Endothelial cell (in vitro differentiated cells): ENCODE data around the gene RIC8A. TPM values are rescaled to one million over a fixed set of nuclear protein-coding genes. Genes with fewer than 3 reads are reported as not detected.
"Not testable (repeated sequence)": the region's sequence is repeated elsewhere in the genome, so short reads cannot be mapped to it uniquely, and the experiment has no call there.

Experiments used
- DNase-seq: peaks from one replicate; pipeline ENCODE4 v3.0.0; 2021; ENCODE audit warnings: low spot score
- H3K27ac Mint-ChIP-seq: one replicate; pipeline ENCODE4 v1.8.0; 2021; ENCODE audit warnings: mixed read lengths, inconsistent platforms; ENCODE audit not compliant: unreplicated experiment
- H3K27me3 Mint-ChIP-seq: one replicate; pipeline ENCODE4 v1.8.0; 2021; ENCODE audit warnings: mild to moderate bottlenecking, moderate library complexity, mixed read lengths, inconsistent platforms; ENCODE audit not compliant: unreplicated experiment
- H3K36me3 Mint-ChIP-seq: one replicate; pipeline ENCODE4 v1.8.0; 2021; ENCODE audit warnings: mild to moderate bottlenecking, low read depth, mixed read lengths, inconsistent platforms; ENCODE audit not compliant: unreplicated experiment
- H3K4me1 Mint-ChIP-seq: one replicate; pipeline ENCODE4 v1.8.0; 2021; ENCODE audit warnings: mild to moderate bottlenecking, mixed read lengths, inconsistent platforms; ENCODE audit not compliant: unreplicated experiment
- H3K4me3 Mint-ChIP-seq: one replicate; pipeline ENCODE4 v1.8.0; 2021; ENCODE audit warnings: mild to moderate bottlenecking, mixed read lengths, inconsistent platforms; ENCODE audit not compliant: unreplicated experiment
- H3K9me3 Mint-ChIP-seq: one replicate; pipeline ENCODE4 v1.8.0; 2021; ENCODE audit warnings: mixed read lengths, inconsistent platforms; ENCODE audit not compliant: unreplicated experiment
- CTCF ChIP-seq: fragments of 200-600 bp; sonication (generic); IDR thresholded peaks from one replicate; pipeline ENCODE4 v1.5.0; 2021; ENCODE audit warnings: antibody characterized with exemption; ENCODE audit not compliant: unreplicated experiment
- long read RNA-seq: library from polyadenylated mRNA; unstranded; transcript quantifications from one replicate; pipeline ENCODE4 v2.0.0, GENCODE V29; 2020; ENCODE audit not compliant: unreplicated experiment
- total RNA-seq: library from RNA; stranded (reverse); fragmentation: NEBNext Ultra II Directional; extraction: Animal tissue kit (Norgen Biotek cat#: 25700); gene quantifications from one replicate; pipeline ENCODE4 v1.2.1, GENCODE V29; 2021; ENCODE audit not compliant: unreplicated experiment

The RIC8A gene
- total RNA-seq = 89.2 TPM
- long read RNA-seq, transcript RIC8A-203 (10 exons, 3,703 nt) = major isoform, 37 of 51 reads
- long read RNA-seq, partial matches to known transcripts = 5 of 51 reads
- long read RNA-seq, other reads (novel, unspliced or antisense) = 9 of 51 reads

GRCh38 chr11:207208-207862 lies at the start of gene RIC8A, which contains the start of gene BET1L:
Gene RIC8A (plus strand): TSS chr11:207708. CDS start chr11:208855, 1,147 bp downstream.
Gene BET1L (minus strand): TSS chr11:207399. CDS start chr11:207321, 78 bp downstream.
- Mint-ChIP-seq H3K9me3 (no peaks in the 10 kb centered on the region), H3K27ac (peak within 1 kb of the TSS; percentile 98), H3K36me3 (peaks cover 24% of the 10 kb centered on the region), H3K4me1 (peaks cover 40% of the 10 kb centered on the region), H3K27me3 (peaks cover 22% of the 10 kb centered on the region), H3K4me3 (peak within 1 kb of the TSS; percentile 99)
- peak; percentile 93 for DNase-seq
- TF ChIP-seq CTCF = no peak

- H3K27me3 Mint-ChIP-seq, H3K4me3 Mint-ChIP-seq, H3K27ac Mint-ChIP-seq, DNase-seq, H3K9me3 Mint-ChIP-seq, H3K36me3 Mint-ChIP-seq, H3K4me1 Mint-ChIP-seq: not testable (repeated sequence)
- TF ChIP-seq CTCF = peak; percentile 37
Observed at GRCh38 chr11:180242-180641, 27.3 kb upstream of the RIC8A start.

GRCh38 chr11:189200-189783 lies 18.2 kb upstream of the RIC8A start:
- not testable (repeated sequence) for H3K36me3 Mint-ChIP-seq, H3K27me3 Mint-ChIP-seq, H3K4me3 Mint-ChIP-seq, H3K9me3 Mint-ChIP-seq, H3K4me1 Mint-ChIP-seq, DNase-seq, H3K27ac Mint-ChIP-seq

- not testable (repeated sequence) for DNase-seq, H3K4me3 Mint-ChIP-seq, H3K27ac Mint-ChIP-seq, H3K9me3 Mint-ChIP-seq, H3K4me1 Mint-ChIP-seq, H3K27me3 Mint-ChIP-seq, H3K36me3 Mint-ChIP-seq
- peak; percentile 43 for TF ChIP-seq CTCF
Observed at GRCh38 chr11:189843-190311, 17.6 kb upstream of the RIC8A start.

- H3K9me3 Mint-ChIP-seq, DNase-seq, H3K36me3 Mint-ChIP-seq, H3K4me3 Mint-ChIP-seq, H3K4me1 Mint-ChIP-seq, H3K27me3 Mint-ChIP-seq: not testable (repeated sequence)
- peak overlapping the region; percentile 24 for H3K27ac Mint-ChIP-seq
Observed at GRCh38 chr11:190546-190945, 17.0 kb upstream of the RIC8A start.

GRCh38 chr11:191490-192478 lies 15.7 kb upstream of the RIC8A start:
- not testable (repeated sequence) for H3K4me1 Mint-ChIP-seq, H3K27ac Mint-ChIP-seq, H3K4me3 Mint-ChIP-seq, H3K36me3 Mint-ChIP-seq, H3K27me3 Mint-ChIP-seq, H3K9me3 Mint-ChIP-seq, DNase-seq

- H3K36me3 Mint-ChIP-seq, H3K4me1 Mint-ChIP-seq, H3K4me3 Mint-ChIP-seq, H3K9me3 Mint-ChIP-seq, H3K27ac Mint-ChIP-seq, DNase-seq, H3K27me3 Mint-ChIP-seq: not testable (repeated sequence)
Observed at GRCh38 chr11:192674-193128, 14.8 kb upstream of the RIC8A start, which contains the start of gene SCGB1C1. Gene SCGB1C1 (plus strand): TSS chr11:193078. CDS start chr11:193100, 22 bp downstream.

GRCh38 chr11:193481-193880 lies 14.0 kb upstream of the RIC8A start:
- not testable (repeated sequence) for H3K36me3 Mint-ChIP-seq, DNase-seq, H3K4me3 Mint-ChIP-seq, H3K9me3 Mint-ChIP-seq, H3K27me3 Mint-ChIP-seq, H3K4me1 Mint-ChIP-seq, H3K27ac Mint-ChIP-seq
